Neural progenitor cell (in vitro differentiated cells): ENCODE data around the gene HOXD4. TPM values are rescaled to one million over a fixed set of nuclear protein-coding genes. Genes with fewer than 3 reads are reported as not detected.

Experiments
- DNase-seq: peaks from one replicate; pipeline ENCODE4 v3.0.0-alpha.2; 2016; ENCODE audit warnings: low spot score
- H2AFZ ChIP-seq: fragments of 200-600 bp; sonication (generic); replicated peaks from 2 replicates; pipeline ENCODE4 v1.6.1; 2016; ENCODE audit warnings: antibody characterized with exemption
- H3F3A ChIP-seq: fragments of 200-600 bp; sonication (generic); 2 replicates; pipeline ENCODE4 v1.6.1; 2016; ENCODE audit warnings: antibody characterized with exemption, low read depth
- H3K27ac ChIP-seq: fragments of 200-600 bp; sonication (generic); 2 replicates; pipeline ENCODE4 v1.5.1; 2016; ENCODE audit warnings: mild to moderate bottlenecking
- H3K27me3 ChIP-seq: fragments of 200-600 bp; sonication (generic); 2 replicates; pipeline ENCODE4 v1.6.1; 2016; ENCODE audit warnings: mild to moderate bottlenecking, moderate library complexity
- H3K36me3 ChIP-seq: fragments of 200-600 bp; sonication (generic); 2 replicates; pipeline ENCODE4 v1.5.1; 2016
- H3K4me1 ChIP-seq: fragments of 200-600 bp; sonication (generic); 2 replicates; pipeline ENCODE4 v1.6.1; 2016; ENCODE audit warnings: mixed run types
- H3K4me2 ChIP-seq: fragments of 200-600 bp; sonication (generic); 2 replicates; pipeline ENCODE4 v1.6.1; 2016
- H3K4me3 ChIP-seq: fragments of 200-600 bp; sonication (generic); 2 replicates; pipeline ENCODE4 v1.5.1; 2016
- H3K79me2 ChIP-seq: fragments of 200-600 bp; sonication (generic); 2 replicates; pipeline ENCODE4 v1.6.1; 2016; ENCODE audit warnings: low read depth
- H3K9ac ChIP-seq: fragments of 200-600 bp; sonication (generic); 2 replicates; pipeline ENCODE4 v1.6.1; 2016
- H3K9me3 ChIP-seq: fragments of 200-600 bp; sonication (generic); 2 replicates; pipeline ENCODE4 v1.5.1; 2016; ENCODE audit warnings: low read depth
- H4K20me1 ChIP-seq: fragments of 200-600 bp; sonication (generic); 2 replicates; pipeline ENCODE4 v1.6.1; 2016; ENCODE audit warnings: low read depth
- H3K27ac Mint-ChIP-seq: 3 replicates; pipeline ENCODE4 v1.8.0; 2021; ENCODE audit warnings: mixed read lengths
- H3K27me3 Mint-ChIP-seq: 2 replicates; pipeline ENCODE4 v1.8.0; 2022; ENCODE audit warnings: low read depth, mild to moderate bottlenecking, inconsistent platforms, moderate library complexity, mixed read lengths; ENCODE audit not compliant: insufficient read depth
- H3K36me3 Mint-ChIP-seq: 3 replicates; pipeline ENCODE4 v1.8.0; 2021; ENCODE audit warnings: mixed read lengths
- H3K4me1 Mint-ChIP-seq: 3 replicates; pipeline ENCODE4 v1.8.0; 2021; ENCODE audit warnings: mixed read lengths
- H3K4me3 Mint-ChIP-seq: 3 replicates; pipeline ENCODE4 v1.8.0; 2021; ENCODE audit warnings: mild to moderate bottlenecking, moderate library complexity, mixed read lengths
- H3K9me3 Mint-ChIP-seq: 3 replicates; pipeline ENCODE4 v1.8.0; 2020; ENCODE audit warnings: mixed read lengths
- CTCF ChIP-seq: fragments of 200-600 bp; sonication (generic); IDR thresholded peaks from 2 replicates; pipeline ENCODE4 v1.5.1; 2017; ENCODE audit warnings: antibody characterized with exemption, mild to moderate bottlenecking
- EZH2 ChIP-seq: fragments of 200-600 bp; sonication (generic); IDR thresholded peaks from 2 replicates; pipeline ENCODE4 v1.6.1; 2017; ENCODE audit warnings: antibody characterized with exemption, mild to moderate bottlenecking, moderate library complexity
- EZH2phosphoT487 ChIP-seq: fragments of 200-600 bp; sonication (generic); IDR thresholded peaks from 2 replicates; pipeline ENCODE4 v1.6.1; 2017; ENCODE audit warnings: antibody characterized with exemption
- total RNA-seq: library from RNA; depleted of rRNA; stranded (reverse); fragments of >200 nt; gene quantifications from 2 replicates; pipeline ENCODE4 v1.2.3, GENCODE V29; 2015; ENCODE audit warnings: low replicate concordance

The HOXD4 gene
- total RNA-seq, 1 donor from 2014 or later: not detected

- Histone ChIP-seq H4K20me1 (peaks cover 42% of the 10 kb centered on the region), H3K4me3 (no peak overlapping the region), H3K79me2 (no peaks in the 10 kb centered on the region), H3K9me3 (no peaks in the 10 kb centered on the region), H3K27ac (no peak overlapping the region), H3K27me3 (peaks cover 100% of the 10 kb centered on the region), H3K9ac (no peak overlapping the region), H2AFZ (no peak overlapping the region), H3F3A (no peaks in the 10 kb centered on the region), H3K4me2 (no peak overlapping the region), H3K36me3 (no peaks in the 10 kb centered on the region), H3K4me1 (no peaks in the 10 kb centered on the region)
- TF ChIP-seq EZH2phosphoT487 (no peak), CTCF (no peak)
- Mint-ChIP-seq H3K4me1 (peaks cover 4% of the 10 kb centered on the region), H3K36me3 (no peaks in the 10 kb centered on the region), H3K9me3 (no peaks in the 10 kb centered on the region), H3K27ac (no peak overlapping the region), H3K4me3 (no peak overlapping the region), H3K27me3 (peaks cover 80% of the 10 kb centered on the region)
- DNase-seq: no peak
These were observed 6.0 kb upstream of the HOXD4 start for GRCh38 chr2:176145085-176145969.

- DNase-seq: no peak
- Mint-ChIP-seq H3K4me1 (peaks cover 2% of the 10 kb centered on the region), H3K4me3 (no peak overlapping the region), H3K36me3 (no peaks in the 10 kb centered on the region), H3K27me3 (peaks cover 84% of the 10 kb centered on the region), H3K9me3 (peaks cover 2% of the 10 kb centered on the region), H3K27ac (no peak overlapping the region)
- Histone ChIP-seq H3K27ac (no peak overlapping the region), H3F3A (no peaks in the 10 kb centered on the region), H3K9me3 (no peaks in the 10 kb centered on the region), H3K36me3 (no peaks in the 10 kb centered on the region), H3K4me3 (no peak overlapping the region), H3K4me1 (no peaks in the 10 kb centered on the region), H4K20me1 (peaks cover 50% of the 10 kb centered on the region), H3K9ac (no peak overlapping the region), H3K27me3 (peaks cover 100% of the 10 kb centered on the region), H2AFZ (no peak overlapping the region), H3K4me2 (no peak overlapping the region), H3K79me2 (no peaks in the 10 kb centered on the region)
- TF ChIP-seq CTCF (no peak), EZH2phosphoT487 (no peak), EZH2 (no peak)
These were observed 5.2 kb upstream of the HOXD4 start for GRCh38 chr2:176146101-176146500.

- H3K9ac ChIP-seq: no peak overlapping the region
- no peak overlapping the region for H3K4me2 ChIP-seq
- no peaks in the 10 kb centered on the region for H3K36me3 Mint-ChIP-seq
- DNase-seq: no peak
- no peak overlapping the region for H3K4me3 Mint-ChIP-seq
- no peak overlapping the region for H3K27ac ChIP-seq
- H3K9me3 ChIP-seq: no peaks in the 10 kb centered on the region
- H3K27me3 ChIP-seq: peaks cover 100% of the 10 kb centered on the region
- no peaks in the 10 kb centered on the region for H3K4me1 Mint-ChIP-seq
- H3K36me3 ChIP-seq: no peaks in the 10 kb centered on the region
- H3K27me3 Mint-ChIP-seq: peaks cover 84% of the 10 kb centered on the region
- H3K4me3 ChIP-seq: no peak overlapping the region
- no peak overlapping the region for H3K27ac Mint-ChIP-seq
- no peaks in the 10 kb centered on the region for H3K4me1 ChIP-seq
- H3F3A ChIP-seq: no peaks in the 10 kb centered on the region
- H2AFZ ChIP-seq: no peak overlapping the region
- peaks cover 55% of the 10 kb centered on the region for H4K20me1 ChIP-seq
- no peaks in the 10 kb centered on the region for H3K79me2 ChIP-seq
- H3K9me3 Mint-ChIP-seq: peaks cover 5% of the 10 kb centered on the region
- TF ChIP-seq EZH2 (no peak), CTCF (no peak), EZH2phosphoT487 (no peak)
These were observed 4.7 kb upstream of the HOXD4 start for GRCh38 chr2:176146645-176147044.
